HL-60 (cell line): ENCODE data around the gene RAI1.

ENCODE experiments used
- DNase-seq, 2 experiments: peaks; one replicate each; pipeline ENCODE4 v3.0.0-alpha.2; 2010 to 2020; ENCODE audit warnings: low read depth in 1 of 2, low spot score in 1 of 2
- H3K27ac ChIP-seq: fragments of 250-450 bp; sonication (Bioruptor Pico); replicated peaks from 2 replicates; pipeline ENCODE4 v1.5.1; 2020; ENCODE audit warnings: mild to moderate bottlenecking, moderate library complexity
- H3K27me3 ChIP-seq: fragments of 250-450 bp; sonication (Bioruptor Pico); 2 replicates; pipeline ENCODE4 v1.5.1; 2021; ENCODE audit warnings: mild to moderate bottlenecking, moderate library complexity; ENCODE audit not compliant: insufficient read depth, poor library complexity, severe bottlenecking
- H3K4me3 ChIP-seq: replicated peaks from 2 replicates; pipeline ENCODE4 v1.5.1; 2011; ENCODE audit warnings: mild to moderate bottlenecking, control low read depth, low read length; ENCODE audit not compliant: insufficient read depth
- GABPA ChIP-seq: IDR thresholded peaks from 2 replicates; pipeline ENCODE4 v1.6.1; 2012; ENCODE audit warnings: low read depth
- POLR2AphosphoS5 ChIP-seq: IDR thresholded peaks from 2 replicates; pipeline ENCODE4 v1.6.1; 2012; ENCODE audit warnings: low read depth
- SPI1 ChIP-seq: IDR thresholded peaks from 2 replicates; pipeline ENCODE4 v1.6.1; 2012; ENCODE audit warnings: low read depth, mild to moderate bottlenecking, borderline replicate concordance
- TF ChIP-seq, protein P1 (sequence below): IDR thresholded peaks from 2 replicates; pipeline ENCODE4 v1.6.1; 2012; ENCODE audit warnings: low read depth; ENCODE audit not compliant: insufficient replicate concordance
- TF ChIP-seq, protein P2 (sequence below): IDR thresholded peaks from one replicate; pipeline ENCODE4 v1.5.1; 2011; ENCODE audit warnings: low read length, control low read depth, inconsistent platforms; ENCODE audit not compliant: insufficient read depth

RAI1 gene

DNA sequence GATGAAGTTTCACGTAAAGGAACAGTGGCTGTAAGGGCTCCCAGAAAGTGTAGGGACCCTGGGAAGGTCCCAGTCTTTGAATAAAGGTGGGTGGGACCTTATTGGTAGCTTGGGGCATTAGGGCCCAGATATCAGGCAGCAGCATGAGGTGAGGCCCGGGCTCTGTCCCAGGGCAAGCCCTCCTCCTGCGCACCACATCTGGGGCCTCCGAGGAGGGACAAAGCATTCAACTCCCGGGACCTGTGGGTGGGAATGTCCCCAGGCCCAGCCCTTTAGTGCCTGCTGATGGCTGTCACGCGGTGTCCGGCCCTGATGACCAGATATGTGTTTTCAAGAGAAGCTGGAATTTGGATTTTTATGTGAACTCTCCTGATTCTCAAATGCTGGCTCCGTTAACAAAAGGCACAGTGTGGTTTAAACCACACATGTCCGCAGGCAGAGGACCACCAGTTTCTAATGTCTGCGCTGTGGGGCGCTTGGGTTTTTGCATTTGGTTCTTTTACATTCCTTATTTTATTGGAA lies 30.4 kb downstream of the RAI1 start:
- no peak overlapping the region for H3K4me3 ChIP-seq
- H3K27ac ChIP-seq, result peak overlapping the region; percentile 82
- H3K27me3 ChIP-seq, result no peaks in the 10 kb centered on the region
- DNase-seq, result no peak
- TF ChIP-seq POLR2AphosphoS5, result no peak
- no peak for TF ChIP-seq SPI1
- TF ChIP-seq, protein P1, sequence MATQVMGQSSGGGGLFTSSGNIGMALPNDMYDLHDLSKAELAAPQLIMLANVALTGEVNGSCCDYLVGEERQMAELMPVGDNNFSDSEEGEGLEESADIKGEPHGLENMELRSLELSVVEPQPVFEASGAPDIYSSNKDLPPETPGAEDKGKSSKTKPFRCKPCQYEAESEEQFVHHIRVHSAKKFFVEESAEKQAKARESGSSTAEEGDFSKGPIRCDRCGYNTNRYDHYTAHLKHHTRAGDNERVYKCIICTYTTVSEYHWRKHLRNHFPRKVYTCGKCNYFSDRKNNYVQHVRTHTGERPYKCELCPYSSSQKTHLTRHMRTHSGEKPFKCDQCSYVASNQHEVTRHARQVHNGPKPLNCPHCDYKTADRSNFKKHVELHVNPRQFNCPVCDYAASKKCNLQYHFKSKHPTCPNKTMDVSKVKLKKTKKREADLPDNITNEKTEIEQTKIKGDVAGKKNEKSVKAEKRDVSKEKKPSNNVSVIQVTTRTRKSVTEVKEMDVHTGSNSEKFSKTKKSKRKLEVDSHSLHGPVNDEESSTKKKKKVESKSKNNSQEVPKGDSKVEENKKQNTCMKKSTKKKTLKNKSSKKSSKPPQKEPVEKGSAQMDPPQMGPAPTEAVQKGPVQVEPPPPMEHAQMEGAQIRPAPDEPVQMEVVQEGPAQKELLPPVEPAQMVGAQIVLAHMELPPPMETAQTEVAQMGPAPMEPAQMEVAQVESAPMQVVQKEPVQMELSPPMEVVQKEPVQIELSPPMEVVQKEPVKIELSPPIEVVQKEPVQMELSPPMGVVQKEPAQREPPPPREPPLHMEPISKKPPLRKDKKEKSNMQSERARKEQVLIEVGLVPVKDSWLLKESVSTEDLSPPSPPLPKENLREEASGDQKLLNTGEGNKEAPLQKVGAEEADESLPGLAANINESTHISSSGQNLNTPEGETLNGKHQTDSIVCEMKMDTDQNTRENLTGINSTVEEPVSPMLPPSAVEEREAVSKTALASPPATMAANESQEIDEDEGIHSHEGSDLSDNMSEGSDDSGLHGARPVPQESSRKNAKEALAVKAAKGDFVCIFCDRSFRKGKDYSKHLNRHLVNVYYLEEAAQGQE, result no peak
- TF ChIP-seq GABPA, result no peak
- TF ChIP-seq, protein P2, sequence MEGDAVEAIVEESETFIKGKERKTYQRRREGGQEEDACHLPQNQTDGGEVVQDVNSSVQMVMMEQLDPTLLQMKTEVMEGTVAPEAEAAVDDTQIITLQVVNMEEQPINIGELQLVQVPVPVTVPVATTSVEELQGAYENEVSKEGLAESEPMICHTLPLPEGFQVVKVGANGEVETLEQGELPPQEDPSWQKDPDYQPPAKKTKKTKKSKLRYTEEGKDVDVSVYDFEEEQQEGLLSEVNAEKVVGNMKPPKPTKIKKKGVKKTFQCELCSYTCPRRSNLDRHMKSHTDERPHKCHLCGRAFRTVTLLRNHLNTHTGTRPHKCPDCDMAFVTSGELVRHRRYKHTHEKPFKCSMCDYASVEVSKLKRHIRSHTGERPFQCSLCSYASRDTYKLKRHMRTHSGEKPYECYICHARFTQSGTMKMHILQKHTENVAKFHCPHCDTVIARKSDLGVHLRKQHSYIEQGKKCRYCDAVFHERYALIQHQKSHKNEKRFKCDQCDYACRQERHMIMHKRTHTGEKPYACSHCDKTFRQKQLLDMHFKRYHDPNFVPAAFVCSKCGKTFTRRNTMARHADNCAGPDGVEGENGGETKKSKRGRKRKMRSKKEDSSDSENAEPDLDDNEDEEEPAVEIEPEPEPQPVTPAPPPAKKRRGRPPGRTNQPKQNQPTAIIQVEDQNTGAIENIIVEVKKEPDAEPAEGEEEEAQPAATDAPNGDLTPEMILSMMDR, result no peak

DNA sequence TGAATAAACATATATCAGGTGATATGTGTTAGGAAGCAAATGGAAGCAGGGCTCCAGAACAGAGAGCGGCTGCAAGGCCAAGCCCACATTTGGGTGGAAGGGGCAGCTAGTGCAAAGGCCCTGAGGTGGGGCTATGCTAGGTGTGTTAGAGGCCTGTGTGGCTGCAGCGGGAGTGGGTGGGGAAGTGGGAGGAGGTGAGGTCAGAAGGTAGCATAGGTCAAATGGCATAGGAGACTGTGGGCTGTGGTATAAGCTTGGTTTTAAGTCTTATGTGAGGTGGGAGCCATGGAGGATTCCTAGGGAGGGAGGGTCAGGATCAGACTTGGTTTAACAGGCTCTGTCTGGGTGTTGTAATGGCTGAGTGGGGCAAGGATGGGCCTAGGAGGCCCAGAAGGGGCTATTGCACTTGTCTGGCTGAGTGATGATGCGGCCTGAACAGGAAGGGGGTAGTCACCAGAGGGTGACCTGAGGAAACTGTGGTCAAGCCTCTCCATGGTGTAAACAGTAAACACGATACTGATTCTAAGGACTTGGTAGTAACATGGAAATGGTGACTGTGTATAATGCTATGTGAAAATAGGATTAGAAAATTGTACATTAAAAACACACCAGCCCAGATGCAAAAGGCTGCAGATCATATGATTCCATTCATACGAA lies 31.1 kb downstream of the RAI1 start:
- Histone ChIP-seq H3K27ac (peak overlapping the region; percentile 82), H3K27me3 (no peaks in the 10 kb centered on the region)
- peak; percentile 66 to 69 for DNase-seq

DNA sequence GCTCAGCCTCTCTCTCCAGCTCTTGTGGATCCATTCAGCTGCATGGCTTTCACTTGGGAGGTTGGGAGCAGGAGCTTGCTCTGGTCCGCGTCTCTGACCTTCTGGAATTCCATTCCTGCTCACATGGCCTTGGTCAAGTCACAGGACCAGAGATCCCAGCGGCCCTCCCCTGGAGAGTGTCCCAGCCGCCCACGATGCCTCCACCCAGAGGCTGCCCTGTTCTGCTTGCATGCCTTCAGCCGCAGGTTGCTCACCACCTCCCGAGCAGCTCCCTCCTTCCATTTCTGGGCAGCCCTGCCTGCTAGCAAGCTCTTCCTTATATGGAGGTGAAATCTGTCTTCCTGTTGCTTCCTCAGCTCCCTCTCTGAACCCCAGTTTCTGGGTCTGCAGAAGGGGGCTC lies 32.6 kb downstream of the RAI1 start:
- Histone ChIP-seq H3K4me3 (no peak overlapping the region), H3K27me3 (no peaks in the 10 kb centered on the region), H3K27ac (peak overlapping the region; percentile 82)
- TF ChIP-seq SPI1, result no peak
- no peak for TF ChIP-seq GABPA
- TF ChIP-seq, protein P1, result no peak
- TF ChIP-seq, protein P2, result no peak
- no peak for TF ChIP-seq POLR2AphosphoS5
- peak in 1 of 2 experiments; percentile 56 for DNase-seq

More for the DNA sequence above, 31.1 kb downstream of the RAI1 start:
- no peak overlapping the region for H3K4me3 ChIP-seq
- TF ChIP-seq SPI1 (no peak), GABPA (no peak), POLR2AphosphoS5 (peak; percentile 44; the same call in 1 of the 2 replicates)
- TF ChIP-seq, protein P1, result no peak
- TF ChIP-seq, protein P2, result no peak
